ENCODE results near the gene ARHGEF10L. TPM values are rescaled to one million over a fixed set of nuclear protein-coding genes. Genes with fewer than 3 reads are reported as not detected.

ARHGEF10L gene
- total RNA-seq, 1 experiment from 2014 or later: not detected

DNA sequence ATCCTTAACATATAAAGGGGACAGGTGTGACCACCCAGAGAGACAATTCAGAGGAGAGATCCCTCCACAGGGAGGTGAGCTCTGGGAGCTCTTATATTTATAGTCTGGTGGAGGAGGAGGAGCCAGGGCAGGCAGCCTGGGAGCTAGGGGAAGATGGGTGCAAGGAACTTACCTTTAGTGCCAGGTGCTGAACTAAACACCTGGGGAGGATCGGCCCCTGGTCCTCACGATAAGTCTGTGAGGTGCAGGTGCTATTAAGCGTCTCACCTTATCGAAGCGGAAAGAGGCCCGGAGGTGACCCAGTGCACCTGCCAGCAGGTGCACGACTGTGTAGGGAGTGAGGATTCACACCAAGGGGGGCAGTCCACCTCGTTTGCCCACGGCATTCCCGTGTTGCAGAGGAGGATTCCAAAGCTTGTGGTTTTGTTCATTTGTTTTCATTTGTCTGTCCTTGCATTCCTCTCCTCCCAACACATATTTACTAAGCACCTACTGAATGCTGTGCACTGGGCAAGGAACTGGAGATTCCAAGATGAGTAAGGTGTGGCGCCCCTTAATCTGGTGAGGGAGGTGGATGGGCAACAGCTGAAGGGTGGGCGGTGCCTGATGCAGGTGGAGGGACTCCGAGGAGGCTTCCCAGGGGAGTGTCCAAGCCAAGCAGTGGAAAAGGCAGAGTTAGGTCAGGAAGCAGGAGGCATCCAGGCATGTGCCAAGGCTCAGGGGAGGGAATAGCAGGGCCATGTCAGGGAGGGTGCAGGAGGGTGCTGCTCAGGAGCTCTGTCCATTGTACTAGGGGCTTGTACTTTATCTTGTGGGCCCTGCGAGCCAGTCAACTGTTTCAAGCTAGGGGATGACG lies 11.5 kb downstream of the ARHGEF10L start:
- DNase-seq: no peak
- no peaks in the 10 kb centered on the region for H3K4me1 ChIP-seq (ENCODE audit: low read length)
- no peaks in the 10 kb centered on the region for H4K20me1 ChIP-seq (ENCODE audit: insufficient read depth, low read depth, low read length)
- no peak overlapping the region for H3K9ac ChIP-seq (ENCODE audit: low read length)
- H3K4me2 ChIP-seq (ENCODE audit: low read depth, low read length, poor library complexity, severe bottlenecking): no peak overlapping the region
- H2AFZ ChIP-seq (ENCODE audit: low read length): no peak overlapping the region
- H3K36me3 ChIP-seq (ENCODE audit: insufficient read depth, low read length): no peaks in the 10 kb centered on the region
- no peak overlapping the region for H3K4me3 ChIP-seq (ENCODE audit: low read length)
- no peaks in the 10 kb centered on the region for H3K9me2 ChIP-seq (replicated peaks; ENCODE audit: insufficient read depth, low read length)
- no peaks in the 10 kb centered on the region for H3K9me3 ChIP-seq (ENCODE audit: low read length)
- no peaks in the 10 kb centered on the region for H3K79me2 ChIP-seq (ENCODE audit: low read length)
- H3K27ac ChIP-seq (ENCODE audit: low read length): no peak overlapping the region
- no peaks in the 10 kb centered on the region for H3K27me3 ChIP-seq (ENCODE audit: low read length)

DNA sequence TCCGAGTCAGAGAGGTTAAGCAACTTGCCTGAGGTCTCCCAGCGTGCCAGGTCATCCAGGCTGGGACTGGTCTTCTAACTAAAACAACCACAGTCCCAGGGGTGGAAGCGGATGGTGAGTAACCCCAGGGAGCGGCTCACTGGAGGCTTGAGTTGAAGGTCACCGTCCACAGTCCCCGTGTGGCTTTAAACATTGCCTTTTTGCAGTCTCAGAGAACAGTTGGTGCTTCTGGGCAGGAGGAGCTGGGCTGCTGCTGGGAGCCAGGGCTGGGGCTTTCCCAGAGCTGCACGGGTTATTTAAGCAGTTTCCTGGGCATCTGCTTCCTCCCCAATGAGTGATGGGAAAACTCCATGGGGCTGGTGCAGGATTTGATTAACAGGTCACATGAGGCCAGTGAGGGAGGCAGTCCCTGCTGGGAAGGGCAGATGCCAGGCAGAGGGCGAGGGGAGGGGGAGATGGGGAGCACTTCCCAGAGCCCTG lies 12.3 kb downstream of the ARHGEF10L start:
- H3K27me3 ChIP-seq (ENCODE audit: low read length): no peaks in the 10 kb centered on the region
- no peaks in the 10 kb centered on the region for H3K36me3 ChIP-seq (ENCODE audit: insufficient read depth, low read length)
- no peaks in the 10 kb centered on the region for H3K79me2 ChIP-seq (ENCODE audit: low read length)
- no peak overlapping the region for H3K27ac ChIP-seq (ENCODE audit: low read length)
- H3K4me2 ChIP-seq (ENCODE audit: low read depth, low read length, poor library complexity, severe bottlenecking): no peak overlapping the region
- H2AFZ ChIP-seq (ENCODE audit: low read length): no peak overlapping the region
- no peaks in the 10 kb centered on the region for H4K20me1 ChIP-seq (ENCODE audit: insufficient read depth, low read depth, low read length)
- no peak for DNase-seq
- no peak overlapping the region for H3K4me3 ChIP-seq (ENCODE audit: low read length)
- H3K9me3 ChIP-seq (ENCODE audit: low read length): no peaks in the 10 kb centered on the region
- no peak overlapping the region for H3K9ac ChIP-seq (ENCODE audit: low read length)
- H3K9me2 ChIP-seq (replicated peaks; ENCODE audit: insufficient read depth, low read length): no peaks in the 10 kb centered on the region
- no peaks in the 10 kb centered on the region for H3K4me1 ChIP-seq (ENCODE audit: low read length)

DNA sequence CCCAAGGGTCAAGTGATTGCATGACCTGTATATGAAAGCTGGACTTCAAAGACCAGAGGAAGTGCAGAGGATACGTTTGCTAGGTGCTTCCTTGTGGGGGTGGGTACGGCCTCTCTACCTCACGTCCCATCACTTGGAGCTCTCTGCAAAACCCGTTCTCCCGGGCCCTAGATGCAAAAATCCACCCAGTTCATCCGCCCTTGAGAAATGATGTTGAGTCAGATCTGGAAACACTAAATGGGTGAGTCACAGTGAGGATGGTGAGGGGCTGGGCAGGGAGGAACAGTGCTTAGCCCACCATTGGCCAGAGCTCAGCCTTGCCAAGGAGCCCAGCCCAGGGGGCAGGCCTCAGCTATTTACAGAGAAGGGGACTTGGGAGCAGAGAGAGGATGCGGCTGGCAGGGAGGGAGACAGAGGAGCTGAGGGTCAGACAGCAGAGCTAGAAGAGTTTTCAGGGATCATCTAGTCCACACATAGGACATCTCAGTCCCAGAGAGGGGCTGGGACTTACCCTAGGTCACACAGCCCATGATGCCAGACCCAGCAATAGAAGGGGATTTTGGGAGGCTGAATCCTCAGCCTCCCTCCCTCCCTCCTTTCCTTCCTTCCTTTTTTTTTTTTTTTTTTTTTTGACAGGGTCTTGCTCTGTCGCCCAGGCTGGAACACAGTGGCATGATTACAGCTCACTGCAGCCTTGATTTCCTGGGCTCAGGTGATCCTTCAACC lies 14.6 kb downstream of the ARHGEF10L start:
- no peak for DNase-seq
- Histone ChIP-seq H3K4me2 (ENCODE audit: low read depth, low read length, poor library complexity, severe bottlenecking) (no peak overlapping the region), H4K20me1 (ENCODE audit: insufficient read depth, low read depth, low read length) (no peaks in the 10 kb centered on the region), H3K9ac (ENCODE audit: low read length) (no peak overlapping the region), H3K27ac (ENCODE audit: low read length) (no peak overlapping the region), H2AFZ (ENCODE audit: low read length) (no peak overlapping the region), H3K4me3 (ENCODE audit: low read length) (no peak overlapping the region), H3K9me2 (replicated peaks; ENCODE audit: insufficient read depth, low read length) (no peaks in the 10 kb centered on the region), H3K9me3 (ENCODE audit: low read length) (no peaks in the 10 kb centered on the region), H3K36me3 (ENCODE audit: insufficient read depth, low read length) (no peaks in the 10 kb centered on the region), H3K79me2 (ENCODE audit: low read length) (no peaks in the 10 kb centered on the region), H3K27me3 (ENCODE audit: low read length) (no peaks in the 10 kb centered on the region), H3K4me1 (ENCODE audit: low read length) (no peaks in the 10 kb centered on the region)

DNA sequence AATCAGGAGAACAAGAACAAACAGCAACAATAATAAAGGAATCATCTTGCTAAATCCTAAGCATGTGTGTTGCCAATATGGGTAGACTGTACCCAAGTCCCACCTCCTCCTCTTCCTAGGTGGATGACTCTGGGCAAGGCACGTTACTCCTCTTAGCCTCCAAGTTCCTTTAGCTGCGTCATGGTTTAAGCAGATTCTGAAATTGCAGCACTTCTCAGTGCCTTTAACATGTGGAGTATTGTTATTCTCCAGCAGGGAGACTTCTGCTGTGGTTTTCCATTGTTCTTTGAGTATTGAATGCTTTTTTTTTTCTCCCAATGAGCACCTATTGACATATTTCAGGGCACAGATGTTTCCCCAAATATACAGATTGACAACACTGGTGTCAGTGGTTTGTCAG lies 15.5 kb downstream of the ARHGEF10L start:
- Histone ChIP-seq H3K27ac (ENCODE audit: low read length) (no peak overlapping the region), H3K9me3 (ENCODE audit: low read length) (no peaks in the 10 kb centered on the region), H3K4me2 (ENCODE audit: low read depth, low read length, poor library complexity, severe bottlenecking) (no peak overlapping the region), H3K36me3 (ENCODE audit: insufficient read depth, low read length) (no peaks in the 10 kb centered on the region), H3K9me2 (replicated peaks; ENCODE audit: insufficient read depth, low read length) (no peaks in the 10 kb centered on the region), H4K20me1 (ENCODE audit: insufficient read depth, low read depth, low read length) (no peaks in the 10 kb centered on the region), H3K27me3 (ENCODE audit: low read length) (no peaks in the 10 kb centered on the region), H3K9ac (ENCODE audit: low read length) (no peak overlapping the region), H3K4me3 (ENCODE audit: low read length) (no peak overlapping the region), H2AFZ (ENCODE audit: low read length) (no peak overlapping the region), H3K79me2 (ENCODE audit: low read length) (no peaks in the 10 kb centered on the region), H3K4me1 (ENCODE audit: low read length) (no peaks in the 10 kb centered on the region)
- DNase-seq: no peak

DNA sequence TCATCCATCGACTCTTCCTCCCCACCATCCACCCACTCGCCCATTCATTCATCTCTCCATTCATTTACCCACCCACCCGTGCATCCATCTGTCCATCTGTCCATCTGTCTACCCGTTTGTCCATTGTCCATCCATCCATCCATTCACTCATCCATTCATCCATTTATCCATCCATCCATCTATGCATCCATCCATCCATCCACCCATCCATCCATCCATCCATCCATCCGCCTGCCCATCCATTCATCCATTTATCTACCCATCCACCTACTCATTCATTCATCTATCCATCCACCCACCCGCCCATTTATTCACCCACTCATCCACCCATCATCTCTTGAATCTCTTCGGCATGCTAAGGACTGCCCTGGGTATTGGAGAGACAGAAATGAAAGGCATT lies 18.5 kb downstream of the ARHGEF10L start:
- H3K79me2 ChIP-seq (ENCODE audit: low read length): no peaks in the 10 kb centered on the region
- H3K36me3 ChIP-seq (ENCODE audit: insufficient read depth, low read length): no peaks in the 10 kb centered on the region
- no peak for DNase-seq
- no peak overlapping the region for H3K4me2 ChIP-seq (ENCODE audit: low read depth, low read length, poor library complexity, severe bottlenecking)
- H3K4me1 ChIP-seq (ENCODE audit: low read length): no peaks in the 10 kb centered on the region
- no peaks in the 10 kb centered on the region for H3K9me3 ChIP-seq (ENCODE audit: low read length)
- no peak overlapping the region for H2AFZ ChIP-seq (ENCODE audit: low read length)
- no peaks in the 10 kb centered on the region for H4K20me1 ChIP-seq (ENCODE audit: insufficient read depth, low read depth, low read length)
- H3K9ac ChIP-seq (ENCODE audit: low read length): no peak overlapping the region
- H3K9me2 ChIP-seq (replicated peaks; ENCODE audit: insufficient read depth, low read length): no peaks in the 10 kb centered on the region
- no peak overlapping the region for H3K27ac ChIP-seq (ENCODE audit: low read length)
- H3K27me3 ChIP-seq (ENCODE audit: low read length): no peaks in the 10 kb centered on the region
- no peak overlapping the region for H3K4me3 ChIP-seq (ENCODE audit: low read length)

DNA sequence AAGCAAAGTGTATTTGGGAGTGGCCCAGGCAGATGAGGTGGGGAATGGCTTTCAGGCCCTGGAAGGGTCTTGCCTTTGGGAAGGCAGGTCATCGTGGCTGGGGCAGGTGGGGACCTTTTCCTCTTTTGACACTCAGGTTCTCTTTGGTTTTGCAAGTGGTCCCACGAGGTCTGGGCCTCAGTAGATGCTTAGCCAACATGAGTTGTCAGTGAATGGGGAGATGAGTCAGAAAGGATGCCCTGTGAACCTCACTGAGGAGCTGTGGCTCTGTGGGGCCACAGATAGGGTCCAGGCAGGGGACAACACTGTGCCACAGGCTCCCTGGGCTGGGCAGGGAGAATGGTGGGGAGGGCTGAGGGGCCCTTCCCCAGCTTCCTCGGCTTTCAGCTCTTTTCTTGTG lies 19.0 kb downstream of the ARHGEF10L start:
- H3K27me3 ChIP-seq (ENCODE audit: low read length): no peaks in the 10 kb centered on the region
- no peaks in the 10 kb centered on the region for H4K20me1 ChIP-seq (ENCODE audit: insufficient read depth, low read depth, low read length)
- no peak overlapping the region for H3K4me3 ChIP-seq (ENCODE audit: low read length)
- no peaks in the 10 kb centered on the region for H3K4me1 ChIP-seq (ENCODE audit: low read length)
- no peak for DNase-seq
- no peaks in the 10 kb centered on the region for H3K36me3 ChIP-seq (ENCODE audit: insufficient read depth, low read length)
- no peaks in the 10 kb centered on the region for H3K9me3 ChIP-seq (ENCODE audit: low read length)
- H2AFZ ChIP-seq (ENCODE audit: low read length): no peak overlapping the region
- H3K9me2 ChIP-seq (replicated peaks; ENCODE audit: insufficient read depth, low read length): no peaks in the 10 kb centered on the region
- H3K4me2 ChIP-seq (ENCODE audit: low read depth, low read length, poor library complexity, severe bottlenecking): no peak overlapping the region
- H3K27ac ChIP-seq (ENCODE audit: low read length): no peak overlapping the region
- H3K9ac ChIP-seq (ENCODE audit: low read length): no peak overlapping the region
- no peaks in the 10 kb centered on the region for H3K79me2 ChIP-seq (ENCODE audit: low read length)

DNA sequence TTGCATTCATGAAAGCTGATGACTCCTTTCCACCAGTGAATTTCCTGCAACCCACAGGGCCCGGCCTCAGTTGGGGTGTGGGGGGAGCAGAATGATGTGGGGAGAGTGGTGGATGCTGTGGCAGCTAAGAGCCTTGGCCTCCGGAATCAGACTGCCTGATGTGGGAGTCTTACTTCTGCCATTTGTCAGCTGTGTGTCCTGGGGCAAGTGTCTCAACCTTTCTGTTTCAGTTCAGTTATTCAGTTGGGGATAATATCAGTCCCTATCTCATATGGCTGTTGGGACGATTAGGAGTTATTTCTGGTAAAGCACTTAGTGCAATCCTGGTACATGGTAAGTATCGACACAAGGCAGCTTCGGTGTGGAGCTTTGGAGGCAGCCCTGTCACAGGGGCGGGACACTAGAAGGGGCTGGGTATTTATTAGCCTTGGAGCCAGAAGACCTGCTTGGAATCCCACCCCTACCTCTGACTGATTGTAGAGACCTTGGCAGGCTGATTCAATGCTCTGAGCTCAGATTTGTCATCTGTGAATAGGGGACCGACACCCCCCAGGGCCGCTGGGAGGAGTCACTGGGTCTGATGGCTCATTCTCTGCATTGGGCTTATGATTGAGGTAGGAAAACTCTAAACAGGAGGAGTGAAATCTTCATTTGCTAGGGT lies 19.6 kb downstream of the ARHGEF10L start:
- Histone ChIP-seq H3K27ac (ENCODE audit: low read length) (no peak overlapping the region), H2AFZ (ENCODE audit: low read length) (no peak overlapping the region), H3K36me3 (ENCODE audit: insufficient read depth, low read length) (no peaks in the 10 kb centered on the region), H3K9ac (ENCODE audit: low read length) (no peak overlapping the region), H3K4me1 (ENCODE audit: low read length) (no peaks in the 10 kb centered on the region), H3K27me3 (ENCODE audit: low read length) (no peaks in the 10 kb centered on the region), H3K4me2 (ENCODE audit: low read depth, low read length, poor library complexity, severe bottlenecking) (no peak overlapping the region), H3K9me3 (ENCODE audit: low read length) (no peaks in the 10 kb centered on the region), H3K9me2 (replicated peaks; ENCODE audit: insufficient read depth, low read length) (no peaks in the 10 kb centered on the region), H3K79me2 (ENCODE audit: low read length) (no peaks in the 10 kb centered on the region), H3K4me3 (ENCODE audit: low read length) (no peak overlapping the region), H4K20me1 (ENCODE audit: insufficient read depth, low read depth, low read length) (no peaks in the 10 kb centered on the region)
- DNase-seq: no peak
